Measurements from ENCODE around the gene GRK1.

- TF ChIP-seq CTCF (IDR thresholded peaks at IDR 0.05 in 8 of 11, conservative IDR thresholded peaks at IDR 0.05 in 3 of 11): no peak
- TF ChIP-seq POLR2A (IDR thresholded peaks at IDR 0.05): no peak
- TF ChIP-seq POLR2AphosphoS5 (IDR thresholded peaks at IDR 0.05): no peak
These were observed 119.3 kb downstream of the GRK1 start for GRCh38 chr13:113786262-113786841.
